Upper lobe of left lung (tissue), 6 donors: ENCODE data around the gene MICAL2. TPM values are rescaled to one million over a fixed set of nuclear protein-coding genes. Genes with fewer than 3 reads are reported as not detected.

Experiments used
- ATAC-seq, 2 donors: fragments of 200-7000 bp; cut with Tn5 transposase; one replicate each; pipeline ENCODE4 v1.9.1; 2022; ENCODE audit warnings: mild to moderate bottlenecking in 2 of 2, moderate library complexity in 2 of 2; ENCODE audit not compliant: low FRiP score in 2 of 2
- DNase-seq, 2 donors: peaks; one replicate each; pipeline ENCODE4 v3.0.0-alpha.2; 2019 to 2020
- H3K27ac ChIP-seq, 4 donors: fragments of 200-600 bp; sonication (generic); one replicate each; pipeline ENCODE4 v1.5.1; 2016 to 2019
- H3K27me3 ChIP-seq, 4 donors: fragments of 200-600 bp; sonication (generic); one replicate each; pipeline ENCODE4 v1.5.1; 2017 to 2019
- H3K36me3 ChIP-seq, 4 donors: fragments of 200-600 bp; sonication (generic); one replicate each; pipeline ENCODE4 v1.5.1; 2016 to 2019
- H3K4me1 ChIP-seq, 4 donors: fragments of 200-600 bp; sonication (generic); one replicate each; pipeline ENCODE4 v1.5.1; 2018 to 2019
- H3K4me3 ChIP-seq, 4 donors: fragments of 200-600 bp; sonication (generic); one replicate each; pipeline ENCODE4 v1.5.1; 2017 to 2019; ENCODE audit warnings: mild to moderate bottlenecking in 2 of 4, moderate library complexity in 1 of 4
- H3K9me3 ChIP-seq, 4 donors: fragments of 200-600 bp; sonication (generic); one replicate each; pipeline ENCODE4 v1.5.1; 2018 to 2019
- CTCF ChIP-seq, 6 experiments: fragments of 450-650 bp in 4 of 6; fragments of 200-600 bp in 2 of 6; sonication (generic) in 2 of 6; IDR thresholded peaks; one replicate each; pipeline ENCODE4 v1.5.1; 2016 to 2019; ENCODE audit warnings: antibody characterized with exemption in 6 of 6
- EP300 ChIP-seq, 4 donors: sonication (generic); formaldehyde crosslinking; IDR thresholded peaks; one replicate each; pipeline ENCODE4 v1.5.1; 2017; ENCODE audit warnings: antibody characterized with exemption in 4 of 4, control low read depth in 2 of 4
- POLR2A ChIP-seq, 4 donors: fragments of 450-650 bp; IDR thresholded peaks; one replicate each; pipeline ENCODE4 v1.5.1; 2016 to 2017; ENCODE audit warnings: antibody characterized with exemption in 4 of 4, mild to moderate bottlenecking in 2 of 4
- POLR2AphosphoS5 ChIP-seq, 2 donors: sonication (generic); formaldehyde crosslinking; IDR thresholded peaks; one replicate each; pipeline ENCODE4 v1.5.1; 2017; ENCODE audit warnings: antibody characterized with exemption in 2 of 2
- WGBS, 2 donors: methylation state at CpG; one replicate each; pipeline ENCODE4 v1.1.5; 2017 to 2018; 5-methylcytosine and 5-hydroxymethylcytosine counted together
- total RNA-seq, 6 donors: library from RNA; depleted of rRNA in 4 of 6; stranded (reverse); fragments of >200 nt in 4 of 6; gene quantifications; one replicate each; pipeline versions ENCODE4 v1.1.0 to v1.2.1, GENCODE V29; 2016 to 2021
- donor health status: DM: no; HTN: no; CAD: no; lungs with moderate emphysema.
- donor health status: DM: no; HTN: yes; CAD: no; lungs with severe emphysema.

MICAL2 gene
- total RNA-seq, 6 donors from 2014 or later: 138 to 327 (median 175) TPM

- H3K27ac ChIP-seq: no peak overlapping the region
- H3K4me3 ChIP-seq: no peak overlapping the region
- whole genome bisulfite sequencing, 2 donors: 85 to 86% methylated on average over 6 of the region's 6 CpGs
- no peaks in the 10 kb centered on the region for H3K36me3 ChIP-seq
- TF ChIP-seq POLR2AphosphoS5 (IDR thresholded peaks at IDR 0.05) (no peak), EP300 (IDR thresholded peaks at IDR 0.05) (no peak), CTCF (IDR thresholded peaks at IDR 0.05) (no peak), POLR2A (IDR thresholded peaks at IDR 0.05) (no peak)
- H3K9me3 ChIP-seq: no peaks in the 10 kb centered on the region
- ATAC-seq (no peak), DNase-seq (no peak)
- peaks cover 0 to 14% (median 8%) of the 10 kb centered on the region in 4 donors for H3K4me1 ChIP-seq
- H3K27me3 ChIP-seq: no peaks in the 10 kb centered on the region
Measured at GRCh38 chr11:12282676-12283075, 172.3 kb downstream of the MICAL2 start.

GRCh38 chr11:12284316-12285050 lies 174.1 kb downstream of the MICAL2 start:
- ATAC-seq (no peak), DNase-seq (no peak)
- no peak for TF ChIP-seq EP300 (IDR thresholded peaks at IDR 0.05)
- TF ChIP-seq CTCF (IDR thresholded peaks at IDR 0.05): no peak
- no peak for TF ChIP-seq POLR2AphosphoS5 (IDR thresholded peaks at IDR 0.05)
- no peak for TF ChIP-seq POLR2A (IDR thresholded peaks at IDR 0.05)
- Histone ChIP-seq H3K36me3 (no peaks in the 10 kb centered on the region), H3K4me1 (peaks cover 0 to 14% (median 8%) of the 10 kb centered on the region in 4 donors), H3K27me3 (no peaks in the 10 kb centered on the region), H3K4me3 (no peak overlapping the region), H3K9me3 (no peaks in the 10 kb centered on the region), H3K27ac (no peak overlapping the region)
- 63 to 68% methylated on average over 4 of the region's 4 CpGs for WGBS, 2 donors

GRCh38 chr11:12285106-12285505 lies 174.7 kb downstream of the MICAL2 start:
- WGBS, 2 donors: 74 to 81% methylated on average over 4 of the region's 4 CpGs
- H3K27ac ChIP-seq: no peak overlapping the region
- no peaks in the 10 kb centered on the region for H3K27me3 ChIP-seq
- no peaks in the 10 kb centered on the region for H3K36me3 ChIP-seq
- ATAC-seq (no peak), DNase-seq (no peak)
- no peak for TF ChIP-seq POLR2A (IDR thresholded peaks at IDR 0.05)
- TF ChIP-seq EP300 (IDR thresholded peaks at IDR 0.05): no peak
- no peak for TF ChIP-seq CTCF (IDR thresholded peaks at IDR 0.05)
- no peak for TF ChIP-seq POLR2AphosphoS5 (IDR thresholded peaks at IDR 0.05)
- peaks cover 0 to 12% (median 8%) of the 10 kb centered on the region in 4 donors for H3K4me1 ChIP-seq
- no peaks in the 10 kb centered on the region for H3K9me3 ChIP-seq
- H3K4me3 ChIP-seq: no peak overlapping the region

- Histone ChIP-seq H3K27me3 (no peaks in the 10 kb centered on the region), H3K4me1 (peaks cover 0 to 9% (median 4%) of the 10 kb centered on the region in 4 donors), H3K4me3 (no peak overlapping the region), H3K9me3 (no peaks in the 10 kb centered on the region), H3K36me3 (no peaks in the 10 kb centered on the region), H3K27ac (no peak overlapping the region)
- DNase-seq (no peak), ATAC-seq (no peak)
- WGBS, 2 donors: 74 to 81% methylated on average over 6 of the region's 6 CpGs
- TF ChIP-seq CTCF (IDR thresholded peaks at IDR 0.05) (no peak), EP300 (IDR thresholded peaks at IDR 0.05) (no peak), POLR2AphosphoS5 (IDR thresholded peaks at IDR 0.05) (no peak), POLR2A (IDR thresholded peaks at IDR 0.05) (no peak)
Measured at GRCh38 chr11:12285811-12286222, 175.4 kb downstream of the MICAL2 start.

GRCh38 chr11:12286606-12287005 lies 176.2 kb downstream of the MICAL2 start:
- no peaks in the 10 kb centered on the region for H3K27me3 ChIP-seq
- H3K4me3 ChIP-seq: no peak overlapping the region
- no peaks in the 10 kb centered on the region for H3K9me3 ChIP-seq
- TF ChIP-seq POLR2A (IDR thresholded peaks at IDR 0.05) (no peak), POLR2AphosphoS5 (IDR thresholded peaks at IDR 0.05) (no peak), CTCF (IDR thresholded peaks at IDR 0.05) (no peak), EP300 (IDR thresholded peaks at IDR 0.05) (no peak)
- ATAC-seq: no peak
- DNase-seq: no peak
- H3K27ac ChIP-seq: no peak overlapping the region
- 89 to 91% methylated on average over 6 of the region's 6 CpGs for WGBS, 2 donors
- H3K36me3 ChIP-seq: no peaks in the 10 kb centered on the region
- peaks cover 0 to 4% (median under 1%) of the 10 kb centered on the region in 4 donors for H3K4me1 ChIP-seq
